Stomach (tissue), 9 donors: ENCODE measurements around the gene RDH5. TPM values are rescaled to one million over a fixed set of nuclear protein-coding genes. Genes with fewer than 3 reads are reported as not detected.

ENCODE experiments used
- DNase-seq, 2 donors: peaks; one replicate each; pipeline versions ENCODE4 v3.0.0 to v3.0.0-alpha.2; 2013 to 2019
- H3K27ac ChIP-seq, 5 donors: fragments of 200-600 bp in 4 of 5; sonication (generic) in 4 of 5; one replicate each; pipeline ENCODE4 v1.5.1; 2013 to 2019; ENCODE audit warnings: mild to moderate bottlenecking in 1 of 5, moderate library complexity in 1 of 5
- H3K27me3 ChIP-seq, 3 donors: fragments of 200-600 bp; sonication (generic); one replicate each; pipeline ENCODE4 v1.5.1; 2017 to 2019; ENCODE audit warnings: mixed run types in 1 of 3
- H3K36me3 ChIP-seq, 4 donors: fragments of 200-600 bp; sonication (generic); 1 replicate in 3 of 4; 2 replicates in 1 of 4; pipeline ENCODE4 v1.5.1; 2016 to 2019
- H3K4me1 ChIP-seq, 4 donors: fragments of 200-600 bp; sonication (generic); one replicate each; pipeline ENCODE4 v1.5.1; 2016 to 2019
- H3K4me3 ChIP-seq, 4 donors: fragments of 200-600 bp; sonication (generic) in 3 of 4; one replicate each; pipeline ENCODE4 v1.5.1; 2016 to 2019; ENCODE audit warnings: mild to moderate bottlenecking in 1 of 4
- H3K9me3 ChIP-seq, 4 donors: fragments of 200-600 bp; sonication (generic); one replicate each; pipeline ENCODE4 v1.5.1; 2016 to 2019
- EP300 ChIP-seq: sonication (generic); formaldehyde crosslinking; IDR thresholded peaks from one replicate; pipeline ENCODE4 v1.6.1; 2017; ENCODE audit warnings: antibody characterized with exemption
- POLR2A ChIP-seq, 4 donors: fragments of 450-650 bp; IDR thresholded peaks; one replicate each; pipeline ENCODE4 v1.6.1; 2016; ENCODE audit warnings: antibody characterized with exemption in 4 of 4, control low read depth in 2 of 4, mild to moderate bottlenecking in 1 of 4, moderate library complexity in 1 of 4
- POLR2AphosphoS5 ChIP-seq, 3 donors: sonication (generic); formaldehyde crosslinking; IDR thresholded peaks; one replicate each; pipeline ENCODE4 v1.6.1; 2016; ENCODE audit warnings: antibody characterized with exemption in 3 of 3
- WGBS, 5 donors: extraction: QIAGEN DNeasy Blood & Tissue Kit in 3 of 5; methylation state at CpG; one replicate each; pipeline versions ENCODE4 v1.1.5 to v1.1.7; 2013 to 2018; 5-methylcytosine and 5-hydroxymethylcytosine counted together
- intact Hi-C: fragments of 100-400 bp; cut with DNase I; formaldehyde crosslinking; loops from one replicate; pipeline ENCODE4 v1.15.1; 2023; ENCODE audit warnings: low total_unique reads
- polyA plus RNA-seq, 3 donors: library from polyadenylated mRNA; stranded (reverse); fragments of 200-250 nt; gene quantifications; one replicate each; pipeline ENCODE4 v1.2.3, GENCODE V29; 2013
- total RNA-seq, 5 donors: library from RNA; depleted of rRNA; stranded (reverse); fragments of >200 nt; gene quantifications; one replicate each; pipeline versions ENCODE4 v1.1.0 to v1.2.3, GENCODE V29; 2014 to 2016
- TF ChIP-seq, protein P1 (sequence below), 7 experiments: fragments of 450-650 bp in 4 of 7; fragments of 200-600 bp in 3 of 7; sonication (generic) in 3 of 7; IDR thresholded peaks; one replicate each; pipeline ENCODE4 v1.5.1; 2016 to 2019; ENCODE audit warnings: antibody characterized with exemption in 7 of 7, control low read depth in 2 of 7, mild to moderate bottlenecking in 1 of 7
- donor health status: healthy with polysubstance abuse.
- donor health status: Bipolar disorder and iron deficiency.
- donor health status: healthy.

The RDH5 gene
- total and polyA plus RNA-seq, 8 donors: 3.2 to 41.2 (median 10.1) TPM

DNA sequence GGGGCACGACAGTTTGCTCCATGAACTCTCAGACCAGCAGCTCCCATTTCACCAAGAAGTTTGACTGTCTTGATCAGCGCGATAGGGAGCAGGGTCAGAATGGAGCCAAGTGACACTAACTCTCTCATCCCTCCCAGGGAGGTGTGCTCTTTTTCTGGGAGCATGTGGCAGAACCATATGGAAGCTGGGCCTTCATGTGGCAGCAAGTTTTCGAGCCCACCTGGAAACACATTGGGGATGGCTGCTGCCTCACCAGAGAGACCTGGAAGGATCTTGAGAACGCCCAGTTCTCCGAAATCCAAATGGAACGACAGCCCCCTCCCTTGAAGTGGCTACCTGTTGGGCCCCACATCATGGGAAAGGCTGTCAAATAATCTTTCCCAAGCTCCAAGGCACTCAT, 36.5 kb upstream of the RDH5 start:
- Histone ChIP-seq H3K9me3 (no peaks in the 10 kb centered on the region), H3K4me3 (no peak overlapping the region), H3K4me1 (peaks cover 13 to 23% (median 17%) of the 10 kb centered on the region in 4 donors), H3K27ac (no peak overlapping the region), H3K27me3 (peaks cover 0 to 15% (median 0%) of the 10 kb centered on the region in 3 donors), H3K36me3 (peaks cover 0 to 38% (median 9%) of the 10 kb centered on the region in 4 donors)
- intact Hi-C loops: no loop called here
- DNase-seq: no peak
- 86 to 95% (median 93%) methylated on average over 7 of the region's 7 CpGs for WGBS, 5 donors
- TF ChIP-seq POLR2A (IDR thresholded peaks at IDR 0.05) (no peak), POLR2AphosphoS5 (IDR thresholded peaks at IDR 0.05) (no peak), EP300 (no peak)
- TF ChIP-seq, protein P1, sequence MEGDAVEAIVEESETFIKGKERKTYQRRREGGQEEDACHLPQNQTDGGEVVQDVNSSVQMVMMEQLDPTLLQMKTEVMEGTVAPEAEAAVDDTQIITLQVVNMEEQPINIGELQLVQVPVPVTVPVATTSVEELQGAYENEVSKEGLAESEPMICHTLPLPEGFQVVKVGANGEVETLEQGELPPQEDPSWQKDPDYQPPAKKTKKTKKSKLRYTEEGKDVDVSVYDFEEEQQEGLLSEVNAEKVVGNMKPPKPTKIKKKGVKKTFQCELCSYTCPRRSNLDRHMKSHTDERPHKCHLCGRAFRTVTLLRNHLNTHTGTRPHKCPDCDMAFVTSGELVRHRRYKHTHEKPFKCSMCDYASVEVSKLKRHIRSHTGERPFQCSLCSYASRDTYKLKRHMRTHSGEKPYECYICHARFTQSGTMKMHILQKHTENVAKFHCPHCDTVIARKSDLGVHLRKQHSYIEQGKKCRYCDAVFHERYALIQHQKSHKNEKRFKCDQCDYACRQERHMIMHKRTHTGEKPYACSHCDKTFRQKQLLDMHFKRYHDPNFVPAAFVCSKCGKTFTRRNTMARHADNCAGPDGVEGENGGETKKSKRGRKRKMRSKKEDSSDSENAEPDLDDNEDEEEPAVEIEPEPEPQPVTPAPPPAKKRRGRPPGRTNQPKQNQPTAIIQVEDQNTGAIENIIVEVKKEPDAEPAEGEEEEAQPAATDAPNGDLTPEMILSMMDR (IDR thresholded peaks at IDR 0.05): no peak

DNA sequence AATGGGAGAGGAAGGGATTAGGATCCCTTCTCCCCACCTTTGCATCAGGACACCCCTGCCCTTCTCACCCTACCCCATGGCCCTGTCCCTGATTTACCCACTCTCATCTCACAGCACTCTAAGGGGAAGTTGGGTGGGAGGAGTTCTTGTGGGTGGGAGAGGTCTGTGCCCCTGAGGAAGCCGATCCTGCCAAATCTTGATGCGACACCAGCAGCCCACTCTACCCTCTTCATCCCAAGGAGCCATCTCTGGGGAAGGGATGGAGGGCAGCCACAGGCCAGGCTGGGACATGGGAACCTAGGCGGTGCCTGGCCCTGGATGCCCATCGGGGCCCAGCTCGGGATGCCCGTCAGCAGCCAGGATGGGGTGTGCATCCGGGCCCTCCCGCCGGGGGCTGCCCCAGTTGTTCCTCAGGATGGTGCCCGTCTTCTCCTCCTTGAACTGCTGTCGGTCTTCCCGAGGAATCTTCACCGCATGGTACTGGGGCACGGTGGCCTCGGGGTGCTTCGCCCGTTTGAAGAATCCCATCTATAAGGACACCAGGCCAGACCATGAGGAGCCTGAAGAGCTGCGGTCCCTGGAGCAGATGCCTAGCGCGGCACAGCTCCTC, 35.3 kb upstream of the RDH5 start:
- TF ChIP-seq POLR2A (IDR thresholded peaks at IDR 0.05): no peak
- no peak for TF ChIP-seq POLR2AphosphoS5 (IDR thresholded peaks at IDR 0.05)
- TF ChIP-seq EP300: no peak
- TF ChIP-seq, protein P1 (IDR thresholded peaks at IDR 0.05): no peak
- H3K9me3 ChIP-seq: no peaks in the 10 kb centered on the region
- peaks cover 13 to 23% (median 17%) of the 10 kb centered on the region in 4 donors for H3K4me1 ChIP-seq
- peaks cover 0 to 45% (median 10%) of the 10 kb centered on the region in 4 donors for H3K36me3 ChIP-seq
- no peak overlapping the region for H3K4me3 ChIP-seq
- intact Hi-C loops: no loop called here
- no peak for DNase-seq
- no peak overlapping the region for H3K27ac ChIP-seq
- 92 to 96% (median 94%) methylated on average over 15 to 20 of the region's 20 CpGs for WGBS, 5 donors
- H3K27me3 ChIP-seq: peaks cover 0 to 15% (median 0%) of the 10 kb centered on the region in 3 donors

DNA sequence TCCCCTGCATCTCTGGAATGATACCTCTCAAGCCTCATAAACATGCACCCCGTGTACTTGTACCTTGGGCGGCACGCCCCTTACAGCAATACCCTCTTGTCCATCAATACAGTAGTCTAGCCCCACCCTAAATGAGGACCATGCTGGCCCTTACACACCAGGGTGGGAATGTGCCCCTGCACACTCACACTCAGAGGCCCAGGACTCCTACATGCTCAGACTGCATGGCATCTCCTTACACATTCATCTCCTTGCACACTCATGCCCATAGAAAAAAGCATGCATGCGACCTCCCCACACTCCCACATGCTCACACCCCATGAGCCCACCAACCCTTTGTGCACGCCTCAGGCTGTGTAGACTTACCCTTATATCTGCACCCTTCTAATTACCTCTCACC, 34.5 kb upstream of the RDH5 start:
- no peak overlapping the region for H3K27ac ChIP-seq
- H3K4me1 ChIP-seq: peaks cover 13 to 21% (median 17%) of the 10 kb centered on the region in 4 donors
- peaks cover 0 to 45% (median 10%) of the 10 kb centered on the region in 4 donors for H3K36me3 ChIP-seq
- WGBS, 5 donors: 81 to 92% (median 89%) methylated on average over 5 of the region's 5 CpGs
- peaks cover 0 to 15% (median 0%) of the 10 kb centered on the region in 3 donors for H3K27me3 ChIP-seq
- H3K9me3 ChIP-seq: no peaks in the 10 kb centered on the region
- no peak for DNase-seq
- TF ChIP-seq EP300 (no peak), POLR2A (IDR thresholded peaks at IDR 0.05) (no peak), POLR2AphosphoS5 (IDR thresholded peaks at IDR 0.05) (no peak)
- TF ChIP-seq, protein P1 (IDR thresholded peaks at IDR 0.05): no peak
- H3K4me3 ChIP-seq: no peak overlapping the region
- intact Hi-C loops: no loop called here

DNA sequence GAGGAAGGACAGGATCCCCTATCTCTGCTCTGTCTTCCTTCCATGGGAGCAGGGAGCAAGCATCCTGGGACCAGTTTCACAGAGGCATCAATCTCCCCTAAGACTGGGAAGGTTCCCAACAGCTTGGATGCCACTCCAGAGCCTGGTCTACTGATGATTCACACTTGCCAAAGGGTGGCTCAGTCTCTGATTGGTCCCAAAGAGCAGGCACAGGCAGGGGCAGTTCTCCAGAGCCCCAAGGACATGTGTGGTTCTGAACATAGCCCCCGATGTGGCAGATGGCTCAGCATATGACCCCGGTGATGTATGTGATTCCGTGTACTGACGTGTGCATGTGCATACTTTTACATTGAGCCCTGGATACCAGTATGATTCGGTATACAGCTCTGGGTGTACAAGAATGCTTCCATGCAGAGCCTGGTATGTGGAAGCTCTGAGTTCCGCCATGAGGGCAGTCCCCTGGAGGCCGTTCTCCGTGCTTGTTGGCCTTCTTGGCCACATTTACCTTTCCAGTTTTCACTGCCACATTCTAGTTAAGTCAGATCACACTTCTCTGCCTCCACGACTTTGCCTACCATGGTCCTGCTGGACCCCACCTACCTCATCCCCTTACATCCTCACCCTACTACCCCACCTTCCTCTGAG, 33.7 kb upstream of the RDH5 start:
- intact Hi-C loops: no loop called here
- H3K27me3 ChIP-seq: peaks cover 0 to 10% (median 0%) of the 10 kb centered on the region in 3 donors
- H3K9me3 ChIP-seq: no peaks in the 10 kb centered on the region
- H3K36me3 ChIP-seq: peaks cover 0 to 51% (median 11%) of the 10 kb centered on the region in 4 donors
- 85 to 94% (median 90%) methylated on average over 9 of the region's 9 CpGs for WGBS, 5 donors
- DNase-seq: no peak
- TF ChIP-seq, protein P1 (IDR thresholded peaks at IDR 0.05): no peak
- TF ChIP-seq EP300: no peak
- TF ChIP-seq POLR2A (IDR thresholded peaks at IDR 0.05): no peak
- no peak for TF ChIP-seq POLR2AphosphoS5 (IDR thresholded peaks at IDR 0.05)
- peaks cover 8 to 12% (median 10%) of the 10 kb centered on the region in 4 donors for H3K4me1 ChIP-seq
- H3K4me3 ChIP-seq: no peak overlapping the region
- no peak overlapping the region for H3K27ac ChIP-seq
